HG03442 (cell line): ENCODE data around the gene SLC25A21.
"Not testable (repeated sequence)": the region's sequence is repeated elsewhere in the genome, so short reads cannot be mapped to it uniquely, and the experiment has no call there.

Source experiments
- ATAC-seq: cut with Tn5 transposase; IDR thresholded peaks from one replicate; pipeline ENCODE4 v1.9.1; 2021; ENCODE audit warnings: mild to moderate bottlenecking, moderate library complexity; ENCODE audit not compliant: unreplicated experiment

SLC25A21 gene

DNA sequence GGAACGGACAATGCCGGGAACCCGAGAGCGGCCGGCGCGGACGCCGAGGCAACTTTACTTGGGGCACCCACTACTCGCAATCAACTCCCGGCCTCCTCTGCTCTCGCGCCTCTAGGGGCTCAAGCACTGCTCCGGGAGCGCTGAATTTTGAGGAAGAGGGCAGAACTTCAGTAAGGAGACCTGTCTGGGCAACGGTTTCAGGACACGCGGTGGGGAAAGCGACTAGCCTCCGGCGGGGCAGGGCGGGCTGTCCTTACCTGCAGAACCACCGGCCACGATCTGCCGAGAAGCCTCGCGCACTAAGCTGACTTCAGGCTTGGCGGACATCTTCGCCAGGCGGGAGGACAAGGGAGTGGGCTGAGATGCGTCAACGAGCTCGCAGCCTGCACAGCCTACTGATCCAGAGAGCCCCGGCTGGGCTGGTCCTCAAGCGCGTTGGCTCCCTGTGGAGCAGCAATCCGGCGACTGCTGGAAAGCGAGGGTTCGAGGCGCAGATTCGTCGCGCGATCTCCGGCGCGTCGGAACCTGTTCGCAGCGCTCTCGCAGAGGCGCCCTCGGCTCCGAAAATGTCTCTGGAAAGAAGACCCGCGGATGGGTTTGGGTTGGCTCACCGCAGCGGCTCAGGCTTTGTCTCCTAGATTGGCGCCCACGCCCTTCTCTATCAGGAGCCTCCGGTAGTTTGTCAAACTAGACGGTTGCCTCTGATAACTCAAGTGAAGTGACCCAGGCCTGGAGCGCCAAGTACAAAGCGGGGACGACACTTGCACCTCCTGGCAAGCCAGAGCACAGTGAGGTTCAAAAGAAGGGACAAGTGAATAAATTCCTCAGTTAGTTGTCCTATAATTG lies at the start of gene SLC25A21:
SLC25A21 (minus strand) TSS at position 583 of the 846 bp plus-strand sequence.
- no peak for ATAC-seq

DNA sequence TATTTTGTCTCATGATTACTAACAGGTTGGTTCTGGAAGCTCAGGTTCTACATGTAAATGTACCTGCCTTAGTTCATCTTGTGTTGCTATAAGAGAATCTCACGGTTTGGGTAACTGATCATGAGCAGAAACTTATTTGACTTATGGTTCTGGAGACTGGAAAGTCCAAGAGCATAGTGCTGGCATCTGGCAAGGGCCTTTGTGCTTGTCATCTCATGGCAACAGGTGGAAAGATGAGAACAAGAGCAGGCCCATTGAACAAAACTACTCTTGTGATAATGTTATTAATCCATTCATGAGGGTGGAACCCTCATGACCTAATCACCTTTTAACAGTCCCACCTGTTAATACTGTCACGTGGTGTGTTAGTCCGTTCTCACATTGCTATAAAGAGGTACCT lies 48.7 kb upstream of the SLC25A21 start:
- no peak for ATAC-seq

DNA sequence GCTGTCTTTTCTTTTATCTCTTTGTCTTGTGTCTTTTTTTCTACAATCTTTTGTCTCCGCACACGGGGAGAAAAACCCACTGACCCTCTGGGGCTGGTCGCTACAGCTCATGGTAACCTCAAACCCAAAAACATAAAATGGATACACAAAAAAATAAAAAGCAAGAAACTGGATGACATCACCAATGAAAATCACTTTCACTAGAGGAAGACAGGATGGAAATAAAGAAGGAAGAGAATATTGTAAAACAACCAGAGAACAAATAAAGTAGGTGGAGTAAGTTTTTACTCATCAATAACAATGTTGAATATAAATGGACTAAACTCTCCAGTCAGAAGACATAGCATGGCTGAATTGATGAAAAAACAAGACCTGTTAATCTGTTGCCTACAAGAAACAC lies 42.9 kb upstream of the SLC25A21 start:
- no peak for ATAC-seq

DNA sequence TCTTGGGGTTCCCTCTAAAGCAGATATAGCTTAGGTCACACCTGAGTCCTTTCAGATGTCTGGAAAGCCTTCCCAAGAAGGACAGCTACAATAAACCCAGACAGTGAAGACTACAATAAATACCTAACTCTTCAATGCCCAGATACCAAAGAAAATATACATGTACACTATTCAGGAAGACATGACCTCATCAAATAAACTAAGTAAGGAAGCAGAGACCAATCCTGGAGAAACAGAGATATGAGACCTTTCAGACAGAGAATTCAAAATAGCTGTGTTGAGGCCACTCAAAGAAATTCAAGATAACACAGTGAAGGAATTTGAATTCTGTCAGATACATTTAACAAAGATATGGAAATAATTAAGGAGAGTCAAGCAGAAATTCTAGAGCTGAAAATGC lies 40.6 kb upstream of the SLC25A21 start:
- ATAC-seq: no peak

DNA sequence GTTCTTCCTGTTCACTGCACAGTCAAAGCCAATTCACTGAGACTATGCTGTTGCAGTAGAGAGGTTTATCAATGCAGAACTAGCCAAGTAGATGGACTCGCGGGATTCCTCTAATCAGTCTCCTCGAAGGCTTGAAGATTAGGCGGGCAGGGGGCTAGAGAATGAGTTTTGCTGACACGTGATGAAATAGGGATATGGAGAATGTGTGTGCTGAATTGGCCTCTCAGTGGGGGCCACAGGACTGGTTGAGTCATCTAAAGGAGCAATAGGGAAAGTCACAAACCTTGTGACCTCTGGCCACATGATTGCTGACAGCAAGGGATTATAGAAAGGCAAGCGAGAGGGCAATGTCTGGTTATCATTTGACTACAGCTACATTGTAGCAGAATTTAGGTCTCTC lies 38.0 kb upstream of the SLC25A21 start:
- ATAC-seq: no peak

DNA sequence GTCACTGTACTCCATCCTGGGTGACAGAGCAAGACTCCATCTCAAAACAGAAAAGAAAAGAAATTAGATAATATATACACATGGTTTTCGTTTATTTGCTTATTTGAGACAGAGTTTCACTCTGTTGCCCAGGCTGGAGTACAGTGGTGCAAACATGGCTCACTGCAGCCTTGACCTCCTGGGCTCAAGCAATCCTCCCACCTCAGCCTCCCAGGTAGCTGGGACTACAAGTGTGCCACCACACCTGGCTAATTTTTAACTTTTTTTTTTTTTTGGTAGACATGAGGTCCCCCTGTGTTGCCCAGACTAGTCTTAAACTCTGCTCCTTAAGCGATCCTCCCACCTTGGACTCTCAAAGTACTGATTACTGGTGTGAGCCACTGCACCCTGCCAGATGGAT lies 37.2 kb upstream of the SLC25A21 start:
- ATAC-seq: not testable (repeated sequence)

DNA sequence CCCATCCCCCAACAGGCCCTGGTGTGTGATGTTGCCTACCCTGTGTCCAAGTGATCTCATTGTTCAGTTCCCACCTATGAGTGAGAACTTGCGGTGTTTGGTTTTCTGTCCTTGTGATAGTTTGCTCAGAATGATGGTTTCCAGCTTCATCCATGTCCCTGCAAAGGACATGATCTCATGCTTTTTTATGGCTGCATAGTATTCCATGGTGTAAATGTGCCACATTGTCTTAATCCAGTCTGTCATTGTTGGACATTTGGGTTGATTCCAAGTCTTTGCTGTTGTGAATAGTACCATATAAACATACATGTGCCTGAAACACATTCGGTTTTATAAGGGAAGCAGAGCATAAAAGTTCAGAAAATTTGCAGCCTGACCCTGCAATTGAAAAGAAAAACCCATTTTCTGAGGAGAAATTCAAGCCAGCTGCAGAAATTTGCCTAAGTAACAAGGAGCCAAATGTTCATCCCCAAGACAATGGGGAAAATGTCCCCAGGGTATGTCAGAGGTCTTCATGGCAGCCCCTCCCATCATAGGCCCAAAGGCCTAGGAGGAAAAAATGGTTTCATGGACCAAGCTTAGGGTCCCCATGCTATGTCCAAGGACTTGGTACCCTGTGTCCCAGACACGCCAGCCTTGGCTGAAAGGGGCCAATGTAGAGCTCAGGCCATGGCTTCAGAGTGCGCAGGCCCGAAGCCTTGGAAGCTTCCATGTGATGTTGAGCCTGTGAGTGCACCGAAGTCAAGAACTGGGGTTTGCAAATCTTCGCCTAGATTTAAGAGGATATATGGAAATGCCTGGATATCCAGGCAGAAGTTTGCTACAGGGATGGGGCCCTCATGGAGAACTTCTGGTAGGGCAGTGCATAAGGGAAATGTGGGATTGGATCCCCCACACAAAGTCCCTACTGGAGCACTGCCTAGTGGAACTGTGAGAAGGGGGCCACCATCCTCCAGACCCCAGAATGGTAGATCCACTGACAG lies 33.5 kb upstream of the SLC25A21 start:
- ATAC-seq: not testable (repeated sequence)

DNA sequence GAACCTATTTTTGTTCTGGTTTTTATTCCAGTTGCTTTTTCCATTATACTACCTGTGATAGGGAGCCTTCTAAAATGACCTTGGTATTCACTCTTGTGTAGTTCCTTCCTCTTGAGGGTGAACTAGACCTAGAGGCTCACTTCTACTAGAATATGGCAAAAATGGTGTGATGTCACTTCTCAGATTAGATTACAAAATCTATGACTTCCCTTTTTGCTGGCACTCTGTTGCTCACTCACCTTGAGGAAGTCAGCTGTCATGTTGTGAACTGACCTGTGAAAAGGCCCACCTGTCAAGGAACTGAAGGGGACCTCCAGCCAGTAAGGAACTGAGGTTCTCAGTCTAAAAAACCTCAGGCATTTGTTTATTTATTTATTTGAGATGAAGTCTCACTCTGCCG lies 31.0 kb upstream of the SLC25A21 start:
- no peak for ATAC-seq

DNA sequence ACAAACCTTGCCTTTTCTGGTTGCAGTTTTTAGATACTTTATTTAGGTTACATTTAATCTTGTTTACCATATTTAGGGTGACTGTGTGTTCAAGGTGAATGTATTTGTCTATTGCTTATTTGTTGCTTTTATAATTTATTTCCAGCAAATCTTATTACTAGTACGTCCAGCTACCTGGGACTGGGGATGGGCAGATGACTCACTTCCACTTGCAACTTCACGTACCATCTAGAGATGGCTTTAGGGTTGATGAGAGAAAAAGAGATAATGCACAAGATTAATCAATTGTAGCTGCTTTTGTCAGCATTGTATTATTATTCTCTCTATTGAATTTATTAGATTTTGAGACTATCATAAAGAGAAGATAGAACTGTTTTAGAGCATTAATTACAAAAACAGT lies 30.4 kb upstream of the SLC25A21 start:
- no peak for ATAC-seq

DNA sequence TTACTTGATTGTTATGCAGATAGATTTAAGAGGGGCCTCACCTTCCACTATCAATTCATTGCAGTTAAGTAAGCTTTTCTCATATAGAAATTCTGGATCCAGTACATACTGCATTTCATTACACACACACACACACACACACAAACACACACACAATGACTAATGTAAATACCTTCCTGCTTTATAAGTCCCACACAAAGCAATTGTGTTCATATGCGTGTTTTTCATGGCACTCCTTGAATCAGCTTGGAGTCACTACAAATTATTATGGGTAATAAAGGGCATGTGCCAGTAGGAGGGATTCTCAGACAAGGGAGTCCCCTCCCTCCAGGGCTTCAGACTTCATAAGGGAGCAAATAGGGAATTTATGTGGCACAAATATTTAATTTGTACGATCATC lies 29.9 kb upstream of the SLC25A21 start:
- no peak for ATAC-seq

DNA sequence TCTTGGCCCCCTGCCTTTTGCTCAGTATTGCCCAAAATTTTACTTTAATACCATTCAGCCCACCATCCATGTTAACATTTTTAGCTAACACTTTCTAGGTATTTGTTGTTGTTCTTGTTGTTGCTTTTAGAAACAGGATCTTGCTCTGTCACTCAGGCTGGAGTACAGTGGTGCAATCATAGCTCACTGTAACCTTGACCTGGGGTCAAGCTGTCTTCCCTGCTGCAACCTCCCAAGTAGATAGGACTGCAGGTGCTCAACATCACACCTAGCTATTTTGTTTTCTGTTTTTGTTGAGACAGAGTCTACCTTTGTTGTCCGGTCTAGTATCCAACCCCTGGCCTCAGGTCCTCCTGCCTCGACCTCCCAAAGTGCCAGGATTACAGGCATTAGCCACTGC lies 29.3 kb upstream of the SLC25A21 start:
- ATAC-seq: no peak

DNA sequence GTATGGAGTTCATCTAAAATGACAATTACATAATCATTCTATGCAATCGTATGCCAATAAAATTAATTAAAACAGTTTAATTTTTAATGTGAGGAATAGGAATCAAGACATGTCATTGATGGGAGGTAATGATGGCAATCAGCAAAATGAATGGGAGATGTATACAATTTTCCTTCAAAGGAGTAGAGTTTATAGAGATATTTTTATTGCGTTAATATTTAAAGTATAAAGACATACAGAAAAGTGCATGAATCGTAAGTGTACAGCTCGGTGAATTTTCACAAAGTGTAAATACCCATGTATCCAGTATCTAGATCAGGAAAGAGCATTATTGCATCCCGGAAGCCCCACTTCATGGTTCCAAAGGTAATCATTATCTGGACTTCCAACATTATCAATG lies 26.5 kb upstream of the SLC25A21 start:
- no peak for ATAC-seq

DNA sequence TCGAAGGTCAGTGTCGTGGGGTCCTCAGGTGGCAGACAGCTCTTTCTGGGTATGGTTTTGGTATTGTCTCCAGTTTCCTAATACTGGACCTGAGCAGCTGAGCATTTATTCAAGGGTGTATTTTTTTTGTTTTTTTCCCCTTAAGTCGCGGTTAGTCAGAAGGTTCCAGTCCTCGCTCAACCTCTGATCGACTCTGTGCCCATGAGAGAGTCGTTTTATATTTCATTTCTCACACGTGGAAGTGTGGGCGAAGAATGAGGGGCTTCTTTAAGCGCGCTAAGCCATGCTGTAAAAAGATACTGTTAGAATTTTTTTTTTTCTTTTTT lies 25.8 kb upstream of the SLC25A21 start:
- no peak for ATAC-seq

DNA sequence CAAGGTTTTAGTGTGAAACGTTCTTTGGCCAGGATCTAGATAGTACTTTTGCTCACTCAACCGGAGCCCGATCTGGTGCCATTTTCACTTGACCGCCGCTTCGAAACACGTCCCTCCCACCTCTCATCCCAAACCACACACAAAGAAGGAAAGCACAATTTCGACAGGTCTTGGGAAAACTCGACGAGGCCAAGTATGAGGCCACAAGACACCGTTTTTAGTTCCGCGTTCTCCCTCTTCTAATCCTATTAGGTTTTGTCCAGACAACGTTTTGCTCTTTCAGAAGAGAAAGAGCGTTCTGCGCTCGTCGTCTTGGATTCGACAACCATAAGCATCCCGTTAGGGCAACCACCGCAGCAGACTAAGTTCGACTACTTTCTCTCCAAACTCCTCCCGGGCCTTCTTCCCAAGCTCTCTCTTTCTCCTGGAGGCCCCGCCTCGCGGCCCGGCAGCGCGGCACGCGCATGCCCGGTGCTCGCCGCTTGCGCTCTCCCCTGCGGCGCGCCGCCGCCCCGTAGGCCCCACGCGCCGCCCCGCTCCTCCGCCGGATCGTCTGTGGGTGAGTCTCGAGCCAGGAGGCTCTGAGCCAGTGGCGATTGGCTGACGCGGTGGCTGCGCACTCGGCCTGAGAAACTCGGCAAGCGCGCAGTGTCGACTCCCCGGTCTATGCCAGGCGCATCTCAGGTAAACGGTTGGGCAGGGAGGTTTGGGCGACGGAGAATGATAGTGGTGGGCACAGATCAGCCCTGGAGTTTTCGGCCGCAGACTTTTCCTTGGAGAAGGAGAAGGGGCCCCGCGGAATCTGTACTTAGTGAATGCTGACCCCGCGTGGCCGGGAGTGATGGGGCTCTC lies 25.2 kb upstream of the SLC25A21 start, which contains the start of gene MIPOL1:
MIPOL1 (plus strand) TSS at position 517 of the 852 bp plus-strand sequence. CDS start 49,952 bp downstream, outside the sequence.
- ATAC-seq: no peak

DNA sequence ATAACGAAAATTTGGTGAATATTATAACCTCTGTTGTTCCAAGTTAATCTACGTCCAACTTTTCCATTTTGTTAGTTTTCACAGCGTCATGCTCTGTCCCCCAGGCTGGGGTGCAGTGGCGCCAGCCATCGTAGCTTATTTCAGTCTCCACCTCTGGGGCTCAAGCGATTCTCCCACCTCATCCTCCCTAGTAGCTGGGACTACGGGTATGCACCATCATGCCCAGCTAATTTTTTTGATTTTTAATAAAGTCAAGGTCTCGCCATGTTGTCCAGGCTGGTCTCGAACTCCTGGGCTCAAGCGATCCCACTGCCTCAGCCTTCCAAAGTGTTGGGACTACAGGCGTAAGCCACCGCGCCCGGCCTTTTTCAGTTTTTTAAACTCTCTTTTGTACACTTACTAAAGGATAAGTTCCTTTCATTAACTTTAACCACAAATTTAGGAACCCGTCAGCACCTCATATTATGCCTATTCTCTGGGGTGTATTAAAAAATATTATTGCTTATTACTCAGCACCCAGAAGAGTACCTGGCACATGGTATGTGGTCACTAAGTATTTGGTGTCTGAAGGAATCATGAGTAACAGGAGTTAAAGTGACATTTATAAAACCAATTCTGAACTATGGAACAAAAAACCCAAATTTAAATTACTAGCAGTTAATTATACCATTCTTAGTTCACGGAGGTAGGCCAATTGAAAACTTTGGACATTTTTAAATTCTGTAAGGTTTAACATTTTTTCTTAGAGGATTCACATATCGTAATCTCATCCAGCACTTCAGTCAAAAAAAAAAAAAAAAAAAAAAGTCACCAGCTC lies 24.4 kb upstream of the SLC25A21 start:
- no peak for ATAC-seq

DNA sequence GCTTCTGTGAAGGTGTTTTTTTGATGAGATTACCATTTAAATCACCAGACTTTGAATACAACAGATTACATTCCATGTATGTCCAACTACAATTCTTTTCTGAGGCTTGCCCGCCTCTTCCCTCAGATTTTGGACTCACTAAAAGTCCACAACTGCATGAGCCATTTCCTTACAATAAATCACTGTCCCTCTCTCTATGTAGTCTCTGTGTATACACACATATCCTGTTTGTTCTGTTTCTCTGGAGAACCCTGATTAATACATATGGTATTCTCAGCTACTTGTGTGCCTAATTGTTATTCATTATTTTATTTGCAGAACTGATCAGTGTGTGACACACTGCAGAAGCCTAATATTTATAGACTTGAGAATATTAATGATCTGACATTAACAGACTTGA lies 22.9 kb upstream of the SLC25A21 start:
- no peak for ATAC-seq

DNA sequence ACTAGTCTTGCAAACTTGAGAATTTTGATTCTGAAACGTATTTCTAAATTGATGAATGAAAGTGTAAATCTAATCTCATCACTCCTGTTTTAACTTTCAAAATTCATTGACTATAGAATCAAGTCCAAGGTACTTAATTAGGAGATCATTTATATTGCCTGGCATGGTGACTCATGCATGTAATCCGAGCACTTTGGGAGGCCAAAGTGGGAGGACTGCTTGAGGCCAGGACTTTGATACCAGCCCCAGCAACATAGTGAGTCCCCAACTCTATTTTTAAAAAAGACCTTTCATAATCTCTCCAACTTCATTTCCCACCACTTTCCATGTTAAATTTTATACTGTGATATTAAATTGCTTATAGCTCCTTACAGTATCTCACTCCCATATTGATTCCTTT lies 22.3 kb upstream of the SLC25A21 start:
- no peak for ATAC-seq

DNA sequence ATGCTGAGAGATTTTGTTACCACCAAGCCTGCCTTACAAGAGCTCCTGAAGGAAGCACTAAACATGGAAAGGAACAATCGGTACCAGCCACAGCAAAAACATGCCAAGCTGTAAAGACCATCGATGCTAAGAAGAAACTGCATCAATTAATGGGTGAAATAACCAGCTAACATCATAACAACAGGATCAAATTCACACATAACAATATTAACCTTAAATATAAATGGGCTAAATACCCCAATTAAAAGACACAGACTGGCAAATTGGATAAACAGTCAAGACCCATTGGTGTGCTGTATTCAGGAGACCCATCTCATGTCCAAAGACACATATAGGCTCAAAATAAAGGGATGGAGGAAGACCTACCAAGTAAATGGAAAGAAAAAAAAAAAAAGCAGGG lies 17.3 kb upstream of the SLC25A21 start:
- not testable (repeated sequence) for ATAC-seq

DNA sequence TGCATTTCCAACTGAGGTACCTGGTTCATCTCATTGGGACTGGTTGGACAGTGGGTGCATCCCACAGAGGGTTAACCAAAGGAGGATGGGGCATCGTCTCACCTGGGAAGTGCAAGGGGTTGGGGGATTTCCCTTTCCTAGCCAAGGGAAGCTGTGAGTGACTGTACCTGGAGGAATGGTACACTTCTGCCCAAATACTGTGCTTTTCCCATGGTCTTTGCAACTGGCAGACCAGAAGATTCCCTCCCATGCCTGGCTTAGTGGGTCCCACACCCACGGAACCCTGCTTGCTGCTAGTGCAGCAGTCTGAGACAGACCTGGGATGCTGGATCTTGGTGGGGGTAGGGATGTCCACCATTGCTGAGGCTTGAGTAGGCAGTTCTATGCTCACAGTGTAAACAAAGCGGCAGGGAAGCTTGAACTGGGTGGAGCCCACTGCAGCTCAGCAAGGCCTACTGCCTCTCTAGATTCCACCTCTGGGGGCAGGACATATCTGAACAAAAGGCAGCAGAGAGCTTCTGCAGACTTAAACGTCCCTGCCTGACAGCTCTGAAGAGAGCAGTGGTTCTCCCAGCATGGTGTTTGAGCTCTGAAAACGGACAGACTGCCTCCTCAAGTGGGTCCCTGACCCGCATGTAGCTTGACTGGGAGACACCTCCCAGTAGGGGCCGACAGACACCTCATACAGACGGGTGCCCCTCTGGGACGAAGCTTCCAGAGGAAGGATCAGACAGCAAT lies 15.6 kb upstream of the SLC25A21 start:
- ATAC-seq: not testable (repeated sequence)
